ENCODE measurements around the gene LPIN1. TPM values are rescaled to one million over a fixed set of nuclear protein-coding genes. Genes with fewer than 3 reads are reported as not detected.
"Not testable (repeated sequence)": the region's sequence is repeated elsewhere in the genome, so short reads cannot be mapped to it uniquely, and the experiment has no call there.

Gene LPIN1
- total RNA-seq, 1 experiment from 2014 or later = 11.5 TPM

DNA sequence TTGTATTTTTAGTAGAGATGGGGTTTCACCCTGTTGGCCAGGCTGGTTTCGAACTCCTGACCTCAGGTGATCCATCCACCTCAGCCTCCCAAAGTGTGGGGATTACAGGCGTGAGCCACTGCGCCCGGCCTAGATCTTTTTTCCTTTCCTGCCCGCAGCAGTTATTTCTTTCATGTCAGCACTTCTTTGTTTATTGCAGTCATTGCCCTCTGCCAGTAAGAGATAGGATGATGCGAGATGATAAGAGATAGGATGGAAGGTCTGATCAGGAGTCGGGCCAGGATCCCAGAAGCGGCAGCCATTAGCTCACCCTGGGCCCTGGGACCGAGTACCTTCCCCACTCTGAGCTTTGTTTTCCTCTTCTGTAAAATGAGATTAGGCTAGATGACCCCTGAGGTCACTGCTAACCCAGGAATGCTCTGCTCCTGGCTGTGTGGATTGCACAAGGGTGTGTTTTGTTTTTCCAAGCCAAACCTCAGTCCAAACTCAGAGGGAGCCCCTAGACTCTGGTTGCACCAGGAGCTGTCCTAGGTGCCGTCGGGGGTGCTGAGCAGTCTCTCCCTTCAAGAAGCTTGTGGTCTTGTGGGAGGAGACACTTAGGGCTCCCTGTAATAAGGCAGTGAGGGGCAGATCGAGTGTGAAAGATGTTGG, 63.3 kb downstream of the LPIN1 start:
- no peaks in the 10 kb centered on the region for H3K27me3 ChIP-seq (ENCODE audit: control insufficient read depth, insufficient read depth, low read length)
- H3K36me3 ChIP-seq (replicated peaks; ENCODE audit: control insufficient read depth, insufficient read depth, low read length) = peaks cover 6% of the 10 kb centered on the region
- DNase-seq = no peak
- H3K4me3 ChIP-seq (ENCODE audit: insufficient read depth, low read depth, low read length) = no peak overlapping the region

GRCh38 chr2:11810237-11810977, 64.0 kb downstream of the LPIN1 start:
- no peak for DNase-seq

DNA sequence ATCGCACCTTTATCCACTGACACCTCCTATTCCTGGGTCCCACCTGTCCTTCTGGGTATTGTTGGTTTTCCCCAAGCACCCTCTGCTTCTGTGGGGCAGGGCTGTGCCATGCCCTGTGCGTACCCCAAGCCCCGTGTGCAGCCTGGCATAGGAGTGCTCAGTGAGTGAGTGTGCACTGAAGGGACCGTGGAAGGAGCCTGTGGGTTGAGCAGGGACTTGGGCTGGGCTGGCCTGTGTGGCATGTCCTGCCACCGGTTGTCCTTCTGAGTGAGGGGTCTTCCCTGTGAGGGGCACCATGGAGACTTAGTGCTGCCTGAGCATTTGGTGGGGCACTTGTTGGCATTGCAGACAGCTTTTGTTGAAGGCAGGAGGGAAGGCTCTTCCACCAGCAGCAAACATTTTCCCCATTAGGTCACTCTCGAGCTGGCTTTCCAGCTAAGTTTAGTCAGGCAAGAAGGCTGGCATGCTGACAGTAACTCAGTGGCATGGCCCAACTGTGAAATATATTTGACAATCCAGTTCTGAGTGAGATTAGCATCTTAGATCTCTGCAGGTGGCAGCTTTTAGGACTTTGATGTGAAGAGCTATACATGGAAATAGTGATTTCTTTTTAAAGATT, 64.7 kb downstream of the LPIN1 start:
- peaks cover 2% of the 10 kb centered on the region; the same call in 1 of the 2 replicates for H3K36me3 ChIP-seq (replicated peaks; ENCODE audit: control insufficient read depth, insufficient read depth, low read length)
- no peak for DNase-seq
- no peak overlapping the region for H3K4me3 ChIP-seq (ENCODE audit: insufficient read depth, low read depth, low read length)
- H3K27me3 ChIP-seq (ENCODE audit: control insufficient read depth, insufficient read depth, low read length) = no peaks in the 10 kb centered on the region

More at GRCh38 chr2:11810237-11810977, 64.0 kb downstream of the LPIN1 start:
- H3K27me3 ChIP-seq (ENCODE audit: control insufficient read depth, insufficient read depth, low read length) = no peaks in the 10 kb centered on the region
- H3K36me3 ChIP-seq (replicated peaks; ENCODE audit: control insufficient read depth, insufficient read depth, low read length) = peaks cover 5% of the 10 kb centered on the region
- no peak overlapping the region for H3K4me3 ChIP-seq (ENCODE audit: insufficient read depth, low read depth, low read length)

- peaks cover 1% of the 10 kb centered on the region; the same call in 1 of the 2 replicates for H3K36me3 ChIP-seq (replicated peaks; ENCODE audit: control insufficient read depth, insufficient read depth, low read length)
- H3K27me3 ChIP-seq (ENCODE audit: control insufficient read depth, insufficient read depth, low read length) = no peaks in the 10 kb centered on the region
- no peak overlapping the region for H3K4me3 ChIP-seq (ENCODE audit: insufficient read depth, low read depth, low read length)
- DNase-seq = peak; percentile 30
Measured at GRCh38 chr2:11812466-11813248, 66.2 kb downstream of the LPIN1 start.

DNA sequence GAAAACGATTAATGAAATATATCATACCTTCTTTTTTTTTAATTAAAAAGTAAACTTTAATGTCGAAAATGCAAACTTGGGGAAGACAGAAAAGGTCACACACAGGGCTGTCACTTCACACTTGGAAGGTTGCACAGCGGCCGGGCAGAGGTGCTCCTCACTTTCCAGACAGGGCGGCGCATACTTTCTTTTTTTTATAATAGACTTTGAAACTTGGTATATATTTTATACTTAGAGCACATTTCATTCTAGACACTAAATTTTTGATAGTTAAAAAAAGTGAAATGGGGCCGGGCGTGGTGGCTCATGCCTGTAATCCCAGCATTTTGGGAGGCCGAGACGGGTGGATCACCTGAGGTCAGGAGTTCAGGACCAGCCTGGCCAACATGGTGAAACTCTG, 66.9 kb downstream of the LPIN1 start:
- H3K4me3 ChIP-seq (ENCODE audit: insufficient read depth, low read depth, low read length) = not testable (repeated sequence)

DNA sequence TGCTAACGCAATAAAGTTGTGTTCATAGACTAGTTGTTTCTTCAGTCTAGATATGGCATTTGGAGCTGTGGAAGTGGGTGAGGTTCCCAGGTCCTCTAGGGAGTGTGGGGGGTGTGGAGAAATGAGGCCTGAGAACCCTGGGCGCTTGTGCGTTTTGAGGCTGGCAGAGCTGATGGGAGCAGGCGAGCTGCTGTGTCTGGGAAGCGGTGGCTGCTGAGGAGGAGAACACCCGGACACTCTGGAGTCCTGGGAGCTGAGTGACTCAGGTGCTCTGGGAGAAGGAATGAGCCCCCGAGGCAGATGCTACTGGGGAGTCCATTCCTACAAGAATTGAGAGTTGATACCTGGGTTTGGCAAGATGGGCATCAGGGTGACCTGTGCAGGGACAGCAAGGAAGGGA, 67.5 kb downstream of the LPIN1 start:
- H3K4me3 ChIP-seq (ENCODE audit: insufficient read depth, low read depth, low read length) = no peak overlapping the region
- no peak for DNase-seq
- H3K27me3 ChIP-seq (ENCODE audit: control insufficient read depth, insufficient read depth, low read length) = no peaks in the 10 kb centered on the region
- H3K36me3 ChIP-seq (replicated peaks; ENCODE audit: control insufficient read depth, insufficient read depth, low read length) = no peaks in the 10 kb centered on the region

More for the DNA sequence above, 66.9 kb downstream of the LPIN1 start:
- DNase-seq; H3K27me3 ChIP-seq (ENCODE audit: control insufficient read depth, insufficient read depth, low read length); H3K36me3 ChIP-seq (replicated peaks; ENCODE audit: control insufficient read depth, insufficient read depth, low read length): not testable (repeated sequence)

- DNase-seq = no peak
- no peaks in the 10 kb centered on the region; the same call in 1 of the 2 replicates for H3K36me3 ChIP-seq (replicated peaks; ENCODE audit: control insufficient read depth, insufficient read depth, low read length)
- H3K4me3 ChIP-seq (ENCODE audit: insufficient read depth, low read depth, low read length) = no peak overlapping the region
- H3K27me3 ChIP-seq (ENCODE audit: control insufficient read depth, insufficient read depth, low read length) = no peaks in the 10 kb centered on the region
Measured at GRCh38 chr2:11814979-11815510, 68.6 kb downstream of the LPIN1 start.

DNA sequence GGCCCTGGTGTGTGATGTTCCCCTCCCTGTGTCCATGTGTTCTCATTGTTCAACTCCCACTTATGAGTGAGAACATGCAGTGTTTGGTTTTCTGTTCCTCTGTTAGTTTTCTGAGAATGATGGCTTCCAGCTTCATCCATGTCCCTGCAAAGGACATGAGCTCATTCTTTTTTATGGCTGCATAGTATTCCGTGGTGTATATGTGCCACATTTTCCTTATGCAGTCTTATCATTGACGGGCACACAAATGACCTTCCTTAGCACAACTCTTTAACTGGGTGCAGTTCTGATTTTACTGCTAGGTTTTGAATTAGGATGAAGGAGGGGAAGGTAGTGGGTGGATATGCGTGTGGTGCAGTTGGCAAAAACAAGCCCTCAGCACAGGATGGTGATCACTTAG, 70.5 kb downstream of the LPIN1 start:
- H3K4me3 ChIP-seq (ENCODE audit: insufficient read depth, low read depth, low read length); H3K36me3 ChIP-seq (replicated peaks; ENCODE audit: control insufficient read depth, insufficient read depth, low read length); H3K27me3 ChIP-seq (ENCODE audit: control insufficient read depth, insufficient read depth, low read length); DNase-seq: not testable (repeated sequence)

DNA sequence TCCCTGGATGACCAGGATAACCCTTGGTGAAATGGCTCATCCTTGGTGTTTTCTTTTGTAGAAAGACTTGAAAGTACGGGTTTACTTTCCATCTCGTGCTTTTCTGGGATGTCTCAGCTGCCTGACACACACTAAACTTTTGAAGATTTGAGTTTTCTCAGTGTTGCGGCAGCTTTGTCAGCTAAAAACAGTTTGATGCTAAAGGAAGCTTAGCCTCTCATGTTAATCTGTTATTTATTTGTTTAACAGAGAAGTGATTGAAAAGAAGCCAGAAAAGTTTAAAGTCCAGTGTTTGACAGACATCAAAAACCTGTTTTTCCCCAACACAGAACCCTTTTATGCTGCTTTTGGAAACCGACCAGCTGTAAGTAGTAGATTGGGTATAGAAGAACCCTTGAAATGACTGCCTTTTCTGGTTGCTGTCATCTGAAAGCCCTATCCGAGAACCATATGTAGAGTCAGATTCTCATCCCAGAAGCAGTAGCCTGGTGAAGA, 72.8 kb downstream of the LPIN1 start:
- Histone ChIP-seq H3K4me3 (ENCODE audit: insufficient read depth, low read depth, low read length) (no peak overlapping the region), H3K27me3 (ENCODE audit: control insufficient read depth, insufficient read depth, low read length) (no peaks in the 10 kb centered on the region), H3K36me3 (replicated peaks; ENCODE audit: control insufficient read depth, insufficient read depth, low read length) (no peaks in the 10 kb centered on the region; the same call in 1 of the 2 replicates)
- DNase-seq = no peak

GRCh38 chr2:11820650-11821049, 74.2 kb downstream of the LPIN1 start:
- DNase-seq = no peak
- Histone ChIP-seq H3K36me3 (replicated peaks; ENCODE audit: control insufficient read depth, insufficient read depth, low read length) (no peaks in the 10 kb centered on the region; the same call in 1 of the 2 replicates), H3K4me3 (ENCODE audit: insufficient read depth, low read depth, low read length) (no peak overlapping the region), H3K27me3 (ENCODE audit: control insufficient read depth, insufficient read depth, low read length) (no peaks in the 10 kb centered on the region)

DNA sequence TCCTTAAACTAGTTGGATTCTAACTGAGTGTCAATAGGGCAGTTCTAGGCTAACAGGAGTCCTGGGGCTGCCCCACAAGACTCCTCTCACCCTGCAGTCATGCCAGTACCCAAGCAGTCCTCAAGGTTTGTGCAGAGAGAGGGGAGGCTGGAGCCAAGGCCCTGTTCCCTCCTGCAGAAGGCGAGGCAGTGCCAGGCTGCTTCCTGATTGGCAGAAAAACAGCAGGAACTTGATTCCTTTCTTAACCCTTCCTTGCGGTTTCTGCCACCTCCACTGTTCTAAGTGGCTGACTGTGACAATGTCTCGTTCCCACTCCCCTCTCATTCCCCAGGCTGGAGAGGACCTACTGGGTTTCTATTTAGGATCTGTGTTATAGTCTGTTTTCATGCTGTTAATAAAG, 75.3 kb downstream of the LPIN1 start:
- Histone ChIP-seq H3K27me3 (ENCODE audit: control insufficient read depth, insufficient read depth, low read length) (no peaks in the 10 kb centered on the region), H3K36me3 (replicated peaks; ENCODE audit: control insufficient read depth, insufficient read depth, low read length) (no peaks in the 10 kb centered on the region; the same call in none of the 2 replicates), H3K4me3 (ENCODE audit: insufficient read depth, low read depth, low read length) (no peak overlapping the region)
- no peak for DNase-seq

DNA sequence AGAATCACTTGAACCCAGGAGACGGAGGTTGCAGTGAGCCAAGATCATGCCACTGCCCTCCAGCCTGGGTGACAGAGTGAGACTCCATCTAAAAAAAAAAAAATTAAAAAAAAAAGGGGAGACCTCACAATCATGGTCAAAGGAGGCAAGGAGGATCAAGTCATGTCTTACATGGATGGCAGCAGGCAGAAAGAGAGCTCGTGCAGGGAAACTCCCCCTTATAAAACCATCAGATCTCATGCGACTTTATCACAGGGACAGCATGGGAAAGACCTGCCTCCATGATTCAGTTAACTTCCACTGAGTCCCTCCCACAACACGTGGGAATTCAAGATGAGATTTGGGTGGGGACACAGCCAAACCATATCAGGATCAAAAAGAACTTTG, 75.9 kb downstream of the LPIN1 start:
- H3K4me3 ChIP-seq (ENCODE audit: insufficient read depth, low read depth, low read length); H3K27me3 ChIP-seq (ENCODE audit: control insufficient read depth, insufficient read depth, low read length); H3K36me3 ChIP-seq (replicated peaks; ENCODE audit: control insufficient read depth, insufficient read depth, low read length); DNase-seq: not testable (repeated sequence)

DNA sequence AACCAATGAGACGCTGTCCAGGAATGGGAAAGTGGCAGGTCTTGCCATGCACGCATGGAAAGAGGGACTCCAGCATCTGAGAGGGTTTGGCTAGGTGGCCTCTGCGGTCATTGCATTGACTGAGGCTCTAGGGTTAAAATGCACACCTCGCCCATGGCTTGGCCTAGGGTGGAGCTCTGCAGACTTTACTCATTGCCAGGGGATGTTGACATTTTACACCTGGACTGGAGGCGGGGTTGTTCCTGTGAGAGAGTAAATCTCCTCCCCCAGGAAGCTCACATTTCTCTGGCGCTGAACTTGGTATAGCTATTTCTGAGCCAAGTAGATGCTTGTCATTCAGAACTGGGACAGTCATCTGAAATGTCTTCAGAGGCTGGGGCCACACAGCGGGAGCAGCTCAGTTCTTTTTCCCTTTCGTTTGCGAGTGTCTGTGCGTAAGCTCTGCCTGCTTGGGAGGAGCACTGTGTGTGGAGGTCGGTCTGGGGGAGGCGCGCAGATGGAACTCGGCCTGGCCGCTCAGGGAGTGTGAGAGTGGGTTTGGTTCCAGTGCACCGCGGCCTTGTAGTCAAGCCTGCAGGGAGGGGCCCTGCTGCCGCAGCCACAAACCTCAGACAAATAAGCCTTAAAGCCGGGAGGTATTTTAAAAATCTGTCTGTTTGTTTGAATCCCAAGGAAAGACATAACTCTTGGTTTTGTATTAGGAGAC, 76.5 kb downstream of the LPIN1 start:
- Histone ChIP-seq H3K4me3 (ENCODE audit: insufficient read depth, low read depth, low read length) (no peak overlapping the region), H3K27me3 (ENCODE audit: control insufficient read depth, insufficient read depth, low read length) (no peaks in the 10 kb centered on the region), H3K36me3 (replicated peaks; ENCODE audit: control insufficient read depth, insufficient read depth, low read length) (no peaks in the 10 kb centered on the region; the same call in none of the 2 replicates)
- DNase-seq = no peak
